ENCODE results near the gene KDM5B. TPM values are rescaled to one million over a fixed set of nuclear protein-coding genes. Genes with fewer than 3 reads are reported as not detected.

KDM5B gene
- total RNA-seq, 2 experiments from 2014 or later: not detected

GRCh38 chr1:202781180-202781579, 27.0 kb downstream of the KDM5B start:
- CTCF ChIA-PET (ENCODE audit: unreplicated experiment): no interaction called here

GRCh38 chr1:202770135-202770534, 38.1 kb downstream of the KDM5B start:
- no peaks in the 10 kb centered on the region for H4K20me1 ChIP-seq (ENCODE audit: insufficient read depth, low read length)
- H3K36me3 ChIP-seq (ENCODE audit: insufficient read depth, low read length): no peaks in the 10 kb centered on the region
- DNase-seq (ENCODE audit: low spot score): no peak
- no peaks in the 10 kb centered on the region for H3K9me3 ChIP-seq (ENCODE audit: low read length)
- no peaks in the 10 kb centered on the region for H3K79me2 ChIP-seq (ENCODE audit: insufficient read depth, low read depth, low read length)
- intact Hi-C loops (cut with micrococcal nuclease; ENCODE audit: unreplicated experiment): no loop called here
- no peak overlapping the region for H3K27ac ChIP-seq (ENCODE audit: low read depth, low read length, poor library complexity, severe bottlenecking)
- ChIA-PET POLR2A (interaction anchor here (0.7 kb wide), 1 partner anchor 18 kb away, joined by 3 read pairs; no protein-coding TSS in a partner anchor), CTCF (ENCODE audit: unreplicated experiment) (no interaction called here)
- no peak for TF ChIP-seq CTCF (conservative IDR thresholded peaks at IDR 0.05; ENCODE audit: low read length)
- no peak for TF ChIP-seq EZH2phosphoT487 (IDR thresholded peaks at IDR 0.05; ENCODE audit: borderline replicate concordance, low read depth, low read length)
- H3K9me2 ChIP-seq (ENCODE audit: insufficient read depth, low read length): no peaks in the 10 kb centered on the region
- no peak overlapping the region for H2AFZ ChIP-seq (ENCODE audit: low read length)
- no peak overlapping the region for H3K4me2 ChIP-seq (ENCODE audit: low read length)
- no TSS peak for BruUV-seq (replicated peaks)
- H3K4me3 ChIP-seq (ENCODE audit: low read depth, low read length, poor library complexity, severe bottlenecking): no peak overlapping the region
- H3K4me1 ChIP-seq (ENCODE audit: insufficient read depth, low read length, poor library complexity, severe bottlenecking): no peaks in the 10 kb centered on the region

More at GRCh38 chr1:202781180-202781579, 27.0 kb downstream of the KDM5B start:
- H2AFZ ChIP-seq (ENCODE audit: low read length): no peak overlapping the region
- no peak overlapping the region for H3K27ac ChIP-seq (ENCODE audit: low read depth, low read length, poor library complexity, severe bottlenecking)
- H3K36me3 ChIP-seq (ENCODE audit: insufficient read depth, low read length): no peaks in the 10 kb centered on the region
- no TSS peak for BruUV-seq (replicated peaks)
- intact Hi-C loops (cut with micrococcal nuclease; ENCODE audit: unreplicated experiment): no loop called here
- no peaks in the 10 kb centered on the region for H3K4me1 ChIP-seq (ENCODE audit: insufficient read depth, low read length, poor library complexity, severe bottlenecking)
- TF ChIP-seq EZH2phosphoT487 (IDR thresholded peaks at IDR 0.05; ENCODE audit: borderline replicate concordance, low read depth, low read length) (no peak), CTCF (conservative IDR thresholded peaks at IDR 0.05; ENCODE audit: low read length) (no peak)
- H3K79me2 ChIP-seq (ENCODE audit: insufficient read depth, low read depth, low read length): no peaks in the 10 kb centered on the region
- no peak overlapping the region for H3K4me3 ChIP-seq (ENCODE audit: low read depth, low read length, poor library complexity, severe bottlenecking)
- POLR2A ChIA-PET: interaction anchor here (1.1 to 1.5 kb wide), 3 partner anchors 9 to 349 kb away, joined by 3 read pairs; no protein-coding TSS in a partner anchor
- no peak overlapping the region for H3K4me2 ChIP-seq (ENCODE audit: low read length)
- DNase-seq (ENCODE audit: low spot score): no peak
- H4K20me1 ChIP-seq (ENCODE audit: insufficient read depth, low read length): no peaks in the 10 kb centered on the region
- H3K9me3 ChIP-seq (ENCODE audit: low read length): no peaks in the 10 kb centered on the region
- H3K9me2 ChIP-seq (ENCODE audit: insufficient read depth, low read length): no peaks in the 10 kb centered on the region

- DNase-seq (ENCODE audit: low spot score): no peak
- no peak overlapping the region for H2AFZ ChIP-seq (ENCODE audit: low read length)
- H3K9me3 ChIP-seq (ENCODE audit: low read length): no peaks in the 10 kb centered on the region
- no peak overlapping the region for H3K27ac ChIP-seq (ENCODE audit: low read depth, low read length, poor library complexity, severe bottlenecking)
- H3K79me2 ChIP-seq (ENCODE audit: insufficient read depth, low read depth, low read length): no peaks in the 10 kb centered on the region
- no peaks in the 10 kb centered on the region for H4K20me1 ChIP-seq (ENCODE audit: insufficient read depth, low read length)
- no peaks in the 10 kb centered on the region for H3K4me1 ChIP-seq (ENCODE audit: insufficient read depth, low read length, poor library complexity, severe bottlenecking)
- no peaks in the 10 kb centered on the region for H3K9me2 ChIP-seq (ENCODE audit: insufficient read depth, low read length)
- TF ChIP-seq EZH2phosphoT487 (IDR thresholded peaks at IDR 0.05; ENCODE audit: borderline replicate concordance, low read depth, low read length) (no peak), CTCF (conservative IDR thresholded peaks at IDR 0.05; ENCODE audit: low read length) (no peak)
- H3K36me3 ChIP-seq (ENCODE audit: insufficient read depth, low read length): no peaks in the 10 kb centered on the region
- no TSS peak for BruUV-seq (replicated peaks)
- ChIA-PET CTCF (ENCODE audit: unreplicated experiment) (no interaction called here), POLR2A (no interaction called here)
- no peak overlapping the region for H3K4me2 ChIP-seq (ENCODE audit: low read length)
- intact Hi-C loops (cut with micrococcal nuclease; ENCODE audit: unreplicated experiment): no loop called here
- no peak overlapping the region for H3K4me3 ChIP-seq (ENCODE audit: low read depth, low read length, poor library complexity, severe bottlenecking)
Observed at GRCh38 chr1:202765721-202766120, 42.5 kb downstream of the KDM5B start.
